Adrenal gland (tissue), 12 donors: Measurements from ENCODE around the gene SHD. TPM values are rescaled to one million over a fixed set of nuclear protein-coding genes. Genes with fewer than 3 reads are reported as not detected.
A peak's percentile ranks its signal among the peaks of the same experiment; 100 is the strongest.
"Not testable (repeated sequence)": the region's sequence is repeated elsewhere in the genome, so short reads cannot be mapped to it uniquely, and the experiment has no call there.

Experiments
- DNase-seq, 7 donors: peaks; one replicate each; pipeline ENCODE4 v3.0.0-alpha.2; 2019 to 2020
- H3K27ac ChIP-seq, 5 donors: fragments of 200-600 bp; sonication (generic) in 4 of 5; 1 replicate in 3 of 5; 2 replicates in 2 of 5; pipeline versions ENCODE4 v1.5.1 to v1.8.0; 2016 to 2020; ENCODE audit warnings: mild to moderate bottlenecking in 1 of 5
- H3K27me3 ChIP-seq: fragments of 200-600 bp; 2 replicates; pipeline ENCODE4 v1.8.0; 2021
- H3K36me3 ChIP-seq, 2 donors: fragments of 200-600 bp; replicated peaks in 1 of 2; 1 replicate in 1 of 2; 2 replicates in 1 of 2; pipeline versions ENCODE4 v1.5.1 to v1.8.0; 2018 to 2022
- H3K4me1 ChIP-seq, 2 donors: fragments of 200-600 bp; replicated peaks in 1 of 2; 1 replicate in 1 of 2; 2 replicates in 1 of 2; pipeline versions ENCODE4 v1.5.1 to v1.8.0; 2018 to 2021
- H3K4me3 ChIP-seq, 4 donors: fragments of 200-600 bp; sonication (generic) in 3 of 4; one replicate each; pipeline ENCODE4 v1.5.1; 2016 to 2018
- H3K9me3 ChIP-seq, 3 donors: fragments of 200-600 bp; sonication (generic) in 1 of 3; replicated peaks in 1 of 3; 1 replicate in 2 of 3; 2 replicates in 1 of 3; pipeline versions ENCODE4 v1.5.1 to v1.8.0; 2016 to 2021
- CTCF ChIP-seq, 6 experiments: fragments of 450-650 bp in 4 of 6; fragments of 200-600 bp in 2 of 6; sonication (generic) in 1 of 6; IDR thresholded peaks; 1 replicate in 5 of 6; 2 replicates in 1 of 6; pipeline versions ENCODE4 v1.5.1 to v1.8.0; 2016 to 2021; ENCODE audit warnings: antibody characterized with exemption in 6 of 6, mild to moderate bottlenecking in 2 of 6, moderate library complexity in 1 of 6
- POLR2A ChIP-seq, 2 donors: fragments of 450-650 bp; IDR thresholded peaks; one replicate each; pipeline ENCODE4 v1.6.1; 2017; ENCODE audit warnings: antibody characterized with exemption in 2 of 2, mild to moderate bottlenecking in 2 of 2, moderate library complexity in 1 of 2
- WGBS, 4 donors: extraction: QIAGEN DNeasy Blood & Tissue Kit in 2 of 4; methylation state at CpG; one replicate each; pipeline versions ENCODE4 v1.1.5 to v1.1.7; 2013 to 2017; 5-methylcytosine and 5-hydroxymethylcytosine counted together
- intact Hi-C, 2 donors: fragments of 100-400 bp; cut with DNase I; formaldehyde crosslinking; loops; one replicate each; pipeline versions ENCODE4 v1.14.1 to v1.15.0; 2022 to 2023
- polyA plus RNA-seq, 3 donors: library from polyadenylated mRNA; stranded (reverse); fragments of 200-250 nt in 2 of 3; fragments of 350-450 nt in 1 of 3; fragmentation: Illumina TruSeq in 1 of 3; extraction: RNeasy Lipid Tissue Mini Kit (QIAGEN cat#74804) in 1 of 3; gene quantifications; one replicate each; pipeline ENCODE4 v1.2.3, GENCODE V29; 2013 to 2014
- total RNA-seq, 9 donors: library from RNA; depleted of rRNA in 4 of 9; stranded (reverse); fragments of >200 nt in 4 of 9; fragments of 120-200 nt in 1 of 9; fragmentation: NEBNext Ultra II Directional in 1 of 9; extraction: Animal tissue kit (Norgen Biotek cat#: 25700) in 1 of 9; gene quantifications; one replicate each; pipeline versions ENCODE4 v1.1.0 to v1.2.4, GENCODE V29; 2013 to 2023
- donor health status: healthy with polysubstance abuse.
- donor health status: Bipolar disorder and iron deficiency.
- donor health status: DM: yes; HTN: yes; CAD: no.
- donor health status: DM: no; HTN: no; CAD: no.
- donor health status: DM: no; HTN: no; CAD: no.
- donor health status: DM: yes; HTN: yes; CAD: no.

Gene SHD
- total and polyA plus RNA-seq, 12 donors: 0.07 to 4.1 (median 0.74) TPM; not detected in 6

GRCh38 chr19:4268816-4269430 is 10.1 kb upstream of the SHD start:
- no peak for DNase-seq
- Histone ChIP-seq H3K27me3 (no peaks in the 10 kb centered on the region), H3K27ac (no peak overlapping the region), H3K4me3 (no peak overlapping the region), H3K36me3 (peaks cover 0 to 38% of the 10 kb centered on the region in 2 donors), H3K9me3 (no peaks in the 10 kb centered on the region), H3K4me1 (no peaks in the 10 kb centered on the region)
- no peak for TF ChIP-seq POLR2A (IDR thresholded peaks at IDR 0.05)
- no peak for TF ChIP-seq CTCF (IDR thresholded peaks at IDR 0.05)
- intact Hi-C loops: loop anchor here (5.0 to 10.0 kb wide), 2 partner anchors 83 to 256 kb away; no protein-coding TSS in a partner anchor
- WGBS, 4 donors: 86 to 90% (median 88%) methylated on average over 9 to 13 of the region's 13 CpGs

GRCh38 chr19:4272894-4273293 is 6.2 kb upstream of the SHD start:
- no peak for TF ChIP-seq POLR2A (IDR thresholded peaks at IDR 0.05)

GRCh38 chr19:4274321-4274686 is 4.8 kb upstream of the SHD start:
- H3K4me3 ChIP-seq, H3K9me3 ChIP-seq, H3K36me3 ChIP-seq, H3K27ac ChIP-seq, H3K4me1 ChIP-seq, intact Hi-C loops, H3K27me3 ChIP-seq: not testable (repeated sequence)
- DNase-seq: peak in 3 of 7 donors; percentile 26 to 34 (median 31)
- WGBS, 4 donors: 19 to 52% (median 40%) methylated on average over 5 to 6 of the region's 6 CpGs

More at GRCh38 chr19:4272894-4273293, 6.2 kb upstream of the SHD start:
- no peaks in the 10 kb centered on the region for H3K9me3 ChIP-seq
- H3K27ac ChIP-seq: no peak overlapping the region
- peaks cover 0 to 13% of the 10 kb centered on the region in 2 donors for H3K36me3 ChIP-seq
- WGBS, 4 donors: 52 to 73% (median 67%) methylated on average over 8 to 10 of the region's 10 CpGs
- H3K27me3 ChIP-seq: peaks cover 2% of the 10 kb centered on the region
- no peak for DNase-seq
- no peak overlapping the region for H3K4me3 ChIP-seq
- intact Hi-C loops: no loop called here
- H3K4me1 ChIP-seq: peaks cover 0 to 4% of the 10 kb centered on the region in 2 donors

- no peak for DNase-seq
- H3K27ac ChIP-seq: no peak overlapping the region
- H3K27me3 ChIP-seq: peaks cover 22% of the 10 kb centered on the region
- intact Hi-C loops: no loop called here
- H3K36me3 ChIP-seq: no peaks in the 10 kb centered on the region
- 24 to 42% (median 35%) methylated on average over 14 to 16 of the region's 16 CpGs for WGBS, 4 donors
- no peaks in the 10 kb centered on the region for H3K9me3 ChIP-seq
- no peak overlapping the region for H3K4me3 ChIP-seq
- H3K4me1 ChIP-seq: peaks cover 12 to 13% of the 10 kb centered on the region in 2 donors
- TF ChIP-seq POLR2A (IDR thresholded peaks at IDR 0.05) (no peak), CTCF (IDR thresholded peaks at IDR 0.05) (no peak)
Measured at GRCh38 chr19:4277191-4277696, 1.8 kb upstream of the SHD start.

- no peak for DNase-seq
- WGBS, 4 donors: 14 to 45% (median 30%) methylated on average over 2 to 4 of the region's 4 CpGs
- Histone ChIP-seq H3K4me3 (no peak overlapping the region), H3K36me3 (no peaks in the 10 kb centered on the region), H3K4me1 (peaks cover 12 to 13% of the 10 kb centered on the region in 2 donors), H3K27ac (no peak overlapping the region), H3K9me3 (no peaks in the 10 kb centered on the region), H3K27me3 (peaks cover 25% of the 10 kb centered on the region)
- intact Hi-C loops: no loop called here
- TF ChIP-seq CTCF (IDR thresholded peaks at IDR 0.05) (no peak), POLR2A (IDR thresholded peaks at IDR 0.05) (no peak)
Measured at GRCh38 chr19:4278010-4278409, 1.1 kb upstream of the SHD start.
